ENCODE data around the gene TCF4. TPM values are rescaled to one million over a fixed set of nuclear protein-coding genes. Genes with fewer than 3 reads are reported as not detected.
A peak's percentile ranks its signal among the peaks of the same experiment; 100 is the strongest.

Gene TCF4
- polyA plus RNA-seq, 1 of the 3 experiments (the other 2 are of a cell fraction): 39.1 TPM

DNA sequence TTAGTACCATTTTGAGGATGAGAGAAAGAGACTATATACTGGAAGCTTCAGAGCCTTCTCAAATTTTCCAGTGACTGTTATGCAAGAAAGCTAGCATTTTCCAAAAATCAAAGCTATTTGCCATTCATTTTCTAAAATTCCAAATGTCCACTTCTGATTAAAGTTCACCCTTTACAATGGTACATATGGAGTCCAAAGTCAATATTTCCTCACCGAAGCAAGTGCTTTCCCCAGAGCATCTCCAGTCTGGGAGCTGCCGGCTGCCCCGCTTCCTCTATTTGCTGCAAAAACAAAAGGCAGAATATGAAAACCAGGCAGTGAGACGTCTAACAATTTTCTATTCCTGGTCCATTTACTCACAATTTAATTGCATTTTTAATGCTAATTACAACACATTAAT, 326.7 kb downstream of the TCF4 start (continued):
- TF ChIP-seq, protein P1, sequence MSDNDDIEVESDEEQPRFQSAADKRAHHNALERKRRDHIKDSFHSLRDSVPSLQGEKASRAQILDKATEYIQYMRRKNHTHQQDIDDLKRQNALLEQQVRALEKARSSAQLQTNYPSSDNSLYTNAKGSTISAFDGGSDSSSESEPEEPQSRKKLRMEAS (IDR thresholded peaks at IDR 0.05; ENCODE audit: low read depth): no peak
- TF ChIP-seq, protein P2, sequence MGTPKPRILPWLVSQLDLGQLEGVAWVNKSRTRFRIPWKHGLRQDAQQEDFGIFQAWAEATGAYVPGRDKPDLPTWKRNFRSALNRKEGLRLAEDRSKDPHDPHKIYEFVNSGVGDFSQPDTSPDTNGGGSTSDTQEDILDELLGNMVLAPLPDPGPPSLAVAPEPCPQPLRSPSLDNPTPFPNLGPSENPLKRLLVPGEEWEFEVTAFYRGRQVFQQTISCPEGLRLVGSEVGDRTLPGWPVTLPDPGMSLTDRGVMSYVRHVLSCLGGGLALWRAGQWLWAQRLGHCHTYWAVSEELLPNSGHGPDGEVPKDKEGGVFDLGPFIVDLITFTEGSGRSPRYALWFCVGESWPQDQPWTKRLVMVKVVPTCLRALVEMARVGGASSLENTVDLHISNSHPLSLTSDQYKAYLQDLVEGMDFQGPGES (IDR thresholded peaks at IDR 0.05; ENCODE audit: low read depth, low read length): no peak
- TF ChIP-seq, protein P3, sequence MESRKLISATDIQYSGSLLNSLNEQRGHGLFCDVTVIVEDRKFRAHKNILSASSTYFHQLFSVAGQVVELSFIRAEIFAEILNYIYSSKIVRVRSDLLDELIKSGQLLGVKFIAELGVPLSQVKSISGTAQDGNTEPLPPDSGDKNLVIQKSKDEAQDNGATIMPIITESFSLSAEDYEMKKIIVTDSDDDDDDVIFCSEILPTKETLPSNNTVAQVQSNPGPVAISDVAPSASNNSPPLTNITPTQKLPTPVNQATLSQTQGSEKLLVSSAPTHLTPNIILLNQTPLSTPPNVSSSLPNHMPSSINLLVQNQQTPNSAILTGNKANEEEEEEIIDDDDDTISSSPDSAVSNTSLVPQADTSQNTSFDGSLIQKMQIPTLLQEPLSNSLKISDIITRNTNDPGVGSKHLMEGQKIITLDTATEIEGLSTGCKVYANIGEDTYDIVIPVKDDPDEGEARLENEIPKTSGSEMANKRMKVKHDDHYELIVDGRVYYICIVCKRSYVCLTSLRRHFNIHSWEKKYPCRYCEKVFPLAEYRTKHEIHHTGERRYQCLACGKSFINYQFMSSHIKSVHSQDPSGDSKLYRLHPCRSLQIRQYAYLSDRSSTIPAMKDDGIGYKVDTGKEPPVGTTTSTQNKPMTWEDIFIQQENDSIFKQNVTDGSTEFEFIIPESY (IDR thresholded peaks at IDR 0.05; ENCODE audit: borderline replicate concordance, low read depth): no peak

DNA sequence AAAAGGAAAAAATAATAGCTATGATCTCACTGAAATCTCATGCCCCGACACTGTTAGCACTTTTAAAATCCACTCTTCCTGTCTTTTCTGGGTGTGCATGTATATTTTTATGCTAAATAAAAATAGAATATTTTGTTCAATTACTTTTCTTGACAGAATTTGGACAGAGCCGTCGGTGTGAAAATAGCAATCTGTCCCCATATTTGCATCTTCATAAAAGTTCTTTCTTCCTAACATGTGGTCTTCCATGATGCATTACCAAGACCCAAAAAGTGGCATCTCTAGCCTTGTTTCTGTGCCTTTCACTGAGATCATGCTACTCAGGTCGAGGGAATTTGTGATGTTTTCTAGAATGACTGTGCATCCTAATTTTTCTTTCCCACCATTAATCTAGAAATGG, 329.9 kb downstream of the TCF4 start:
- no peak overlapping the region for H3K4me2 ChIP-seq
- peaks cover 16 to 21% of the 10 kb centered on the region in 2 experiments; a peak in 3 of 4 replicates for H3K4me1 ChIP-seq (ENCODE audit: control insufficient read depth in 1 of 2, insufficient read depth in 2 of 2, low read depth in 1 of 2, low read length in 1 of 2)
- no peaks in the 10 kb centered on the region for H3K9me3 ChIP-seq
- H3F3A ChIP-seq (replicated peaks; ENCODE audit: insufficient read depth): peaks cover 42% of the 10 kb centered on the region
- H3K79me2 ChIP-seq (ENCODE audit: insufficient read depth): peaks cover 41% of the 10 kb centered on the region; the same call in 1 of the 2 replicates
- POLR2A ChIA-PET: no interaction called here
- CTCF ChIA-PET: interaction anchor here (0.8 to 4.2 kb wide), 4 partner anchors 8 to 40 kb away, joined by 3 to 15 read pairs (median 3); no protein-coding TSS in a partner anchor
- no peak overlapping the region for H3K4me3 ChIP-seq (ENCODE audit: low read depth in 2 of 2, low read length in 1 of 2)
- H3K27ac ChIP-seq (ENCODE audit: low read depth in 2 of 2, low read length in 1 of 2): peak overlapping the region; percentile 60 to 90; a peak in 3 of 4 replicates
- H3K36me3 ChIP-seq (replicated peaks in 1 of 2; ENCODE audit: control insufficient read depth in 1 of 2, insufficient read depth in 2 of 2, low read length in 1 of 2): peaks cover 85 to 91% of the 10 kb centered on the region in 2 experiments
- DNase-seq: no peak
- no peak overlapping the region for H2AFZ ChIP-seq (ENCODE audit: low read depth)
- TF ChIP-seq MXI1 (IDR thresholded peaks at IDR 0.05; ENCODE audit: low read depth, low read length) (no peak), GATA2 (CRISPR knock-in tag; IDR thresholded peaks at IDR 0.05) (no peak), TAF1 (IDR thresholded peaks at IDR 0.05; ENCODE audit: borderline replicate concordance, low read depth, low read length) (no peak), RXRA (IDR thresholded peaks at IDR 0.05; ENCODE audit: borderline replicate concordance, low read depth) (no peak), RFX5 (IDR thresholded peaks at IDR 0.05; ENCODE audit: low read length) (no peak), TEAD4 (IDR thresholded peaks at IDR 0.05; ENCODE audit: borderline replicate concordance, insufficient read depth) (no peak), FOXM1 (IDR thresholded peaks at IDR 0.05; ENCODE audit: low read depth) (no peak), NRF1 (IDR thresholded peaks at IDR 0.05; ENCODE audit: low read depth, low read length) (no peak), FOXJ3 (CRISPR knock-in tag; IDR thresholded peaks at IDR 0.05) (no peak)
- TF ChIP-seq, protein P4, sequence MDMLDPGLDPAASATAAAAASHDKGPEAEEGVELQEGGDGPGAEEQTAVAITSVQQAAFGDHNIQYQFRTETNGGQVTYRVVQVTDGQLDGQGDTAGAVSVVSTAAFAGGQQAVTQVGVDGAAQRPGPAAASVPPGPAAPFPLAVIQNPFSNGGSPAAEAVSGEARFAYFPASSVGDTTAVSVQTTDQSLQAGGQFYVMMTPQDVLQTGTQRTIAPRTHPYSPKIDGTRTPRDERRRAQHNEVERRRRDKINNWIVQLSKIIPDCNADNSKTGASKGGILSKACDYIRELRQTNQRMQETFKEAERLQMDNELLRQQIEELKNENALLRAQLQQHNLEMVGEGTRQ (IDR thresholded peaks at IDR 0.05; ENCODE audit: borderline replicate concordance, low read depth, low read length): no peak
- TF ChIP-seq, protein P5, sequence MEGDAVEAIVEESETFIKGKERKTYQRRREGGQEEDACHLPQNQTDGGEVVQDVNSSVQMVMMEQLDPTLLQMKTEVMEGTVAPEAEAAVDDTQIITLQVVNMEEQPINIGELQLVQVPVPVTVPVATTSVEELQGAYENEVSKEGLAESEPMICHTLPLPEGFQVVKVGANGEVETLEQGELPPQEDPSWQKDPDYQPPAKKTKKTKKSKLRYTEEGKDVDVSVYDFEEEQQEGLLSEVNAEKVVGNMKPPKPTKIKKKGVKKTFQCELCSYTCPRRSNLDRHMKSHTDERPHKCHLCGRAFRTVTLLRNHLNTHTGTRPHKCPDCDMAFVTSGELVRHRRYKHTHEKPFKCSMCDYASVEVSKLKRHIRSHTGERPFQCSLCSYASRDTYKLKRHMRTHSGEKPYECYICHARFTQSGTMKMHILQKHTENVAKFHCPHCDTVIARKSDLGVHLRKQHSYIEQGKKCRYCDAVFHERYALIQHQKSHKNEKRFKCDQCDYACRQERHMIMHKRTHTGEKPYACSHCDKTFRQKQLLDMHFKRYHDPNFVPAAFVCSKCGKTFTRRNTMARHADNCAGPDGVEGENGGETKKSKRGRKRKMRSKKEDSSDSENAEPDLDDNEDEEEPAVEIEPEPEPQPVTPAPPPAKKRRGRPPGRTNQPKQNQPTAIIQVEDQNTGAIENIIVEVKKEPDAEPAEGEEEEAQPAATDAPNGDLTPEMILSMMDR (IDR thresholded peaks at IDR 0.05): no peak
- TF ChIP-seq, protein P1 (IDR thresholded peaks at IDR 0.05; ENCODE audit: low read depth): no peak
- TF ChIP-seq, protein P6, sequence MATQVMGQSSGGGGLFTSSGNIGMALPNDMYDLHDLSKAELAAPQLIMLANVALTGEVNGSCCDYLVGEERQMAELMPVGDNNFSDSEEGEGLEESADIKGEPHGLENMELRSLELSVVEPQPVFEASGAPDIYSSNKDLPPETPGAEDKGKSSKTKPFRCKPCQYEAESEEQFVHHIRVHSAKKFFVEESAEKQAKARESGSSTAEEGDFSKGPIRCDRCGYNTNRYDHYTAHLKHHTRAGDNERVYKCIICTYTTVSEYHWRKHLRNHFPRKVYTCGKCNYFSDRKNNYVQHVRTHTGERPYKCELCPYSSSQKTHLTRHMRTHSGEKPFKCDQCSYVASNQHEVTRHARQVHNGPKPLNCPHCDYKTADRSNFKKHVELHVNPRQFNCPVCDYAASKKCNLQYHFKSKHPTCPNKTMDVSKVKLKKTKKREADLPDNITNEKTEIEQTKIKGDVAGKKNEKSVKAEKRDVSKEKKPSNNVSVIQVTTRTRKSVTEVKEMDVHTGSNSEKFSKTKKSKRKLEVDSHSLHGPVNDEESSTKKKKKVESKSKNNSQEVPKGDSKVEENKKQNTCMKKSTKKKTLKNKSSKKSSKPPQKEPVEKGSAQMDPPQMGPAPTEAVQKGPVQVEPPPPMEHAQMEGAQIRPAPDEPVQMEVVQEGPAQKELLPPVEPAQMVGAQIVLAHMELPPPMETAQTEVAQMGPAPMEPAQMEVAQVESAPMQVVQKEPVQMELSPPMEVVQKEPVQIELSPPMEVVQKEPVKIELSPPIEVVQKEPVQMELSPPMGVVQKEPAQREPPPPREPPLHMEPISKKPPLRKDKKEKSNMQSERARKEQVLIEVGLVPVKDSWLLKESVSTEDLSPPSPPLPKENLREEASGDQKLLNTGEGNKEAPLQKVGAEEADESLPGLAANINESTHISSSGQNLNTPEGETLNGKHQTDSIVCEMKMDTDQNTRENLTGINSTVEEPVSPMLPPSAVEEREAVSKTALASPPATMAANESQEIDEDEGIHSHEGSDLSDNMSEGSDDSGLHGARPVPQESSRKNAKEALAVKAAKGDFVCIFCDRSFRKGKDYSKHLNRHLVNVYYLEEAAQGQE (IDR thresholded peaks at IDR 0.05; ENCODE audit: low read depth, low read length): no peak
- TF ChIP-seq, protein P7, sequence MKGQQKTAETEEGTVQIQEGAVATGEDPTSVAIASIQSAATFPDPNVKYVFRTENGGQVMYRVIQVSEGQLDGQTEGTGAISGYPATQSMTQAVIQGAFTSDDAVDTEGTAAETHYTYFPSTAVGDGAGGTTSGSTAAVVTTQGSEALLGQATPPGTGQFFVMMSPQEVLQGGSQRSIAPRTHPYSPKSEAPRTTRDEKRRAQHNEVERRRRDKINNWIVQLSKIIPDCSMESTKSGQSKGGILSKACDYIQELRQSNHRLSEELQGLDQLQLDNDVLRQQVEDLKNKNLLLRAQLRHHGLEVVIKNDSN (IDR thresholded peaks at IDR 0.05; ENCODE audit: borderline replicate concordance, low read depth): no peak
- no peak overlapping the region for H3K9ac ChIP-seq
- H4K20me1 ChIP-seq (ENCODE audit: insufficient read depth): no peaks in the 10 kb centered on the region
- no peaks in the 10 kb centered on the region for H3K27me3 ChIP-seq (ENCODE audit: insufficient read depth)
- no peaks in the 10 kb centered on the region for H3K9me2 ChIP-seq
- 87% methylated on average over 4 of the region's 4 CpGs for WGBS (ENCODE audit: low lambda C conversion rate)
